Osteocyte (in vitro differentiated cells): ENCODE data around the gene MRPL11. TPM values are rescaled to one million over a fixed set of nuclear protein-coding genes. Genes with fewer than 3 reads are reported as not detected.
"Not testable (repeated sequence)": the region's sequence is repeated elsewhere in the genome, so short reads cannot be mapped to it uniquely, and the experiment has no call there.

ENCODE experiments used
- DNase-seq: peaks from one replicate; pipeline ENCODE4 v3.0.0; 2021; ENCODE audit warnings: mixed read lengths; ENCODE audit not compliant: unreplicated experiment; ENCODE audit errors: extremely low spot score
- H3K27ac Mint-ChIP-seq: one replicate; pipeline ENCODE4 v1.8.0; 2021; ENCODE audit warnings: mild to moderate bottlenecking, mixed read lengths; ENCODE audit not compliant: unreplicated experiment
- H3K27me3 Mint-ChIP-seq: one replicate; pipeline ENCODE4 v1.8.0; 2021; ENCODE audit warnings: mixed read lengths; ENCODE audit not compliant: unreplicated experiment
- H3K36me3 Mint-ChIP-seq: one replicate; pipeline ENCODE4 v1.8.0; 2021; ENCODE audit warnings: mixed read lengths; ENCODE audit not compliant: unreplicated experiment
- H3K4me1 Mint-ChIP-seq: one replicate; pipeline ENCODE4 v1.8.0; 2021; ENCODE audit warnings: mixed read lengths; ENCODE audit not compliant: unreplicated experiment
- H3K4me3 Mint-ChIP-seq: one replicate; pipeline ENCODE4 v1.8.0; 2021; ENCODE audit warnings: mild to moderate bottlenecking, moderate library complexity, mixed read lengths; ENCODE audit not compliant: unreplicated experiment
- H3K9me3 Mint-ChIP-seq: one replicate; pipeline ENCODE4 v1.8.0; 2021; ENCODE audit warnings: mixed read lengths; ENCODE audit not compliant: unreplicated experiment
- total RNA-seq: library from RNA; stranded (reverse); gene quantifications from 2 replicates; pipeline ENCODE4 v1.2.1, GENCODE V29; 2021
- TF ChIP-seq, protein P1 (sequence below): fragments of 200-600 bp; sonication (generic); IDR thresholded peaks from 2 replicates; pipeline ENCODE4 v1.5.0; 2021; ENCODE audit warnings: antibody characterized with exemption, mild to moderate bottlenecking, moderate library complexity

MRPL11 gene
- total RNA-seq, 1 donor from 2014 or later, result 45.4 TPM

DNA sequence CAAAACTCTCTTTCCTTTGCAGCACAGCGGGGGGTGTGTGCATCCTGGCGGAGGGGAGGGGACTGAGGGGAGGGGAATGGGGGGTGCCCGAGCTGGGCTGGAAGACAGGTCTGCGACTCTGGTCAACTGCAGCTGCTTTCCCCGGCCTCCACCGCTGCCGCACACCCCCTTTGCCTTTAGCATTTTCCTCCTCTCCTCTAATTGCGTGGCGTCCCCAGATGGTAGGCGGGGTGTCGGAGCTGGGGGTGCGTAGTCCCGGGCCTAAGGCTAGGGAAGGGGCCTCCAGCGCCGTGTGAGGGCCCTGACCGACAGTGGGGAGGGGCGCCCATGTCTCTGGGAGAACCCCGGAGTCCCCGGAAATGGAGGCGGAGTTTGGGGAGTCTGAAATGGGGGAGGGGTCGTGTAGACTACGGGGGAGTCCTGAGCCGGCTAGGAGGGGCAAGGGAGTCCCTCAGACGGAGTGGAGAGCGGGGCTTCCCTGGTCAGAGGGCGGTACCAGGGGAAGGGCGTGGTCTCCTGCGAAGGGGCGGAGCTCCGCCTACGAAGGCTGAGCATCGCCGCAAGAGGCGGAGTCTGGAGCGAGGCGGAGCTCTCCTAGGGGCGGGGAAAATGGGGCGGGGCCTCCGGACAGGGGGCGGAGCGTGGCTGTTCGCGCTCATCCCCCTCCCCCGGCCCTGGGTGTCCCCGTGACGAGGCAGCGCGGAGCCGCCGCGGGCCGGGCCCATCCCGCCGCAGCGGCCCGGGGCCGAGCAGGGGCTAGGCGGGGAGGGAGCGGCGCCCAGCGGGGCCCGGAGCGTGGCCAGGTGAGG, 27.8 kb upstream of the MRPL11 start, which contains the start of gene PELI3:
Gene PELI3 (plus strand): TSS at position 681 of the 809 bp plus-strand sequence. CDS start 1,224 bp downstream, outside the sequence.
- Mint-ChIP-seq H3K36me3 (peaks cover 2% of the 10 kb centered on the region), H3K4me3 (peak within 1 kb of the TSS; percentile 84), H3K4me1 (peaks cover 19% of the 10 kb centered on the region), H3K9me3 (peaks cover 4% of the 10 kb centered on the region), H3K27me3 (no peaks in the 10 kb centered on the region), H3K27ac (peak within 1 kb of the TSS; percentile 77)
- TF ChIP-seq, protein P1, sequence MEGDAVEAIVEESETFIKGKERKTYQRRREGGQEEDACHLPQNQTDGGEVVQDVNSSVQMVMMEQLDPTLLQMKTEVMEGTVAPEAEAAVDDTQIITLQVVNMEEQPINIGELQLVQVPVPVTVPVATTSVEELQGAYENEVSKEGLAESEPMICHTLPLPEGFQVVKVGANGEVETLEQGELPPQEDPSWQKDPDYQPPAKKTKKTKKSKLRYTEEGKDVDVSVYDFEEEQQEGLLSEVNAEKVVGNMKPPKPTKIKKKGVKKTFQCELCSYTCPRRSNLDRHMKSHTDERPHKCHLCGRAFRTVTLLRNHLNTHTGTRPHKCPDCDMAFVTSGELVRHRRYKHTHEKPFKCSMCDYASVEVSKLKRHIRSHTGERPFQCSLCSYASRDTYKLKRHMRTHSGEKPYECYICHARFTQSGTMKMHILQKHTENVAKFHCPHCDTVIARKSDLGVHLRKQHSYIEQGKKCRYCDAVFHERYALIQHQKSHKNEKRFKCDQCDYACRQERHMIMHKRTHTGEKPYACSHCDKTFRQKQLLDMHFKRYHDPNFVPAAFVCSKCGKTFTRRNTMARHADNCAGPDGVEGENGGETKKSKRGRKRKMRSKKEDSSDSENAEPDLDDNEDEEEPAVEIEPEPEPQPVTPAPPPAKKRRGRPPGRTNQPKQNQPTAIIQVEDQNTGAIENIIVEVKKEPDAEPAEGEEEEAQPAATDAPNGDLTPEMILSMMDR, result no peak
- peak; percentile 97 for DNase-seq

DNA sequence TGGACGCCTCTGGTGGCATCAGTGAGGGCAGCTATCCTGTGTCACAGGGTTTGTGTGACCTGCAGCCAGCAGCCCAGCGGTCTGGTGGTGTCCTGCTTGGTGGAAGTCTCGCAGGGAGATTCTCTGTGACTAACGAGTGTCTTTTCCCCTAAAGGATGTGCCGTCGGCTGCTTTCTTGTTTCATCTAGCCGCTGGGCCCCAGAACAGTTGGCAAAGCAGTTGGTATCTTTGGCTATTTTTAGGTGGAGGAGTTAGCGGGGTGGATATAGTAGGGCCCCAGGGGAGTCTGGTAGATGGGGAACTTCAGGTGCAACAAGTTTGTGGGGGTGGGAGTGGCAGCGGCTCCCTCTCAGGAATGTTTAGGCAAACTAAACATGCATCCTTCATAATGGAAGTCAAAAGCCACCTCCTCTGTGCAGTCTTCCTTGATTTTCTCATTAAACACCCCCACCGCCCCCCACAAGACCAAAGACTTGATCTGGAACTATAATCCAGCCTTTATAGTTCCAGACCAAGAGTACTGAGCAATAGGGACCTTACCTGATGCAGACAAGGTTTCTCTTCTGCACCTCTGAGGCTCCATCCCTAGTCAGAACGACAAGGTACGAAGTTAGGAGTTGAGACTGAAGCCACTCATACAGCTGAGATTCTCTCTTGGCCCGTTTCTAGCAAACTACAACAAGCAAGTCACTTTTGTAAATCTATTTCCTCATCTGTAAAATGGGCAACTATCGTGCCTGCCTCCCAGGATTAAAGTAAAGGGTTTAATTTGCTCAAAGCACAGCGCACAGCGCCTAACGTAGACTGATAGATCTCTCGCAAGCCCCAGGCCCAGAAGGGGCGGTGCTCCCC, 27.0 kb upstream of the MRPL11 start:
- no peak for DNase-seq
- no peaks in the 10 kb centered on the region for H3K27me3 Mint-ChIP-seq
- H3K9me3 Mint-ChIP-seq, result peaks cover 4% of the 10 kb centered on the region
- H3K4me1 Mint-ChIP-seq, result peaks cover 19% of the 10 kb centered on the region
- TF ChIP-seq, protein P1, result no peak
- no peak overlapping the region for H3K27ac Mint-ChIP-seq
- H3K36me3 Mint-ChIP-seq, result no peaks in the 10 kb centered on the region
- peak overlapping the region; percentile 82 for H3K4me3 Mint-ChIP-seq

DNA sequence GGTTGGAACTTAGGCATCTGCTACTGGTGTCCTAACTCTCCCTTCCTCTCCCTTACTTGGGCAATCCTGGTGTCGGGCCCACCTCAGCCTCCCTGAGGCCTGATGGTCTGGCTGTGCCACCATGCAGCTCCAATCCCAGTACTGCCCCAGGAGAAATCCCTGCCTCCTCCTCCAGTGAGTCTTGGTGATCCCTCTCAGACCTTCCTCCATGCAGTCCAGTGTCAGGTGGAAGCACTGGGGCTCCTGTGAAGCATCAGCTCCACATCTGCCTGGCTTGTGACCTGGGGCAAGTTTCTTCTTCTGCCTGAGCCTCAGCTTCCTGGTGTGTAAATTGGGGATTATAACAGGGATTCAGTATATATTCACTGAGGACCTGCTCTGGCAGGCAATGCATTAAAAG, 26.3 kb upstream of the MRPL11 start:
- Mint-ChIP-seq H3K27ac (no peak overlapping the region), H3K27me3 (no peaks in the 10 kb centered on the region), H3K4me1 (peaks cover 16% of the 10 kb centered on the region), H3K9me3 (peaks cover 4% of the 10 kb centered on the region), H3K4me3 (no peak overlapping the region), H3K36me3 (no peaks in the 10 kb centered on the region)
- TF ChIP-seq, protein P1, result no peak
- DNase-seq, result no peak

DNA sequence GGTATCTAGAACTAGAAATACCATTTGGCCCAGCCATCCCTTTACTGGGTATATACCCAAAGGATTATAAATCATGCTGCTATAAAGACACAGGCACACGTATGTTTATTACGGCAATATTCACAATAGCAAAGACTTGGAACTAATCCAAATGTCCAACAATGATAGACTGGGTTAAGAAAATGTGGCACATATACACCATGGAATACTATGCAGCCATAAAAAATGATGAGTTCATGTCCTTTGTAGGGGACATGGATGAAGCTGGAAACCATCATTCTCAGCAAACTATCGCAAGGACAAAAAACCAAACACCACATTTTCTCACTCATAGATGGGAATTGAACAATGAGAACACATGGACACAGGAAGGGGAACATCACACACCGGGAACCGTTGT, 25.5 kb upstream of the MRPL11 start:
- peaks cover 15% of the 10 kb centered on the region for H3K4me1 Mint-ChIP-seq
- H3K27me3 Mint-ChIP-seq, H3K4me3 Mint-ChIP-seq, H3K9me3 Mint-ChIP-seq, DNase-seq, H3K36me3 Mint-ChIP-seq, H3K27ac Mint-ChIP-seq: not testable (repeated sequence)

DNA sequence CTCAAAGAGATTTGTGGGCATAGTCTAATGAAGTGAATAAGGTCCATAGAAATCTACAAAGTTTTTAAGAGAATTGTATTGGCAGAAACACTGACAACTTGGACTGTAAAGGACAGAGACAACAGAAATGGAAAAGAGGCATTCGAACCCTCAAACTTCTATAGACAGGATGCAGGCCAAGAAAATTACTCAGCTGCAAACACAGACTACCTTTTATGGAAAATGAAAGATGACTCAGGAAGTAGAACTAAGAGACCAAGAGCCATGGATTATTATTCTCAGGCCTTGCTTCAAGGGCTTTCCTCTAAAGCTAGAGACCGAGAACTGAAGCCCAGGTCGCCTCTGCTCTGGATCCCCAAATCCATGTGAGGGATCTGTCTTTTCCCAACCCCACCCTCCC, 24.3 kb upstream of the MRPL11 start:
- H3K9me3 Mint-ChIP-seq, result peaks cover 4% of the 10 kb centered on the region
- TF ChIP-seq, protein P1, result no peak
- no peak for DNase-seq

More for the DNA sequence above, 24.3 kb upstream of the MRPL11 start:
- H3K4me1 Mint-ChIP-seq, result peaks cover 10% of the 10 kb centered on the region
- no peaks in the 10 kb centered on the region for H3K36me3 Mint-ChIP-seq
- no peak overlapping the region for H3K4me3 Mint-ChIP-seq
- H3K27ac Mint-ChIP-seq, result no peak overlapping the region
- peaks cover 8% of the 10 kb centered on the region for H3K27me3 Mint-ChIP-seq
